HG02798 (cell line): Measurements from ENCODE around the gene CYB5R4.
A peak's percentile ranks its signal among the peaks of the same experiment; 100 is the strongest.
"Not testable (repeated sequence)": the region's sequence is repeated elsewhere in the genome, so short reads cannot be mapped to it uniquely, and the experiment has no call there.

Experiments
- ATAC-seq: cut with Tn5 transposase; IDR thresholded peaks from one replicate; pipeline ENCODE4 v1.9.1; 2021; ENCODE audit warnings: mild to moderate bottlenecking; ENCODE audit not compliant: unreplicated experiment, poor library complexity

The CYB5R4 gene

GRCh38 chr6:83862776-83863471 is 3.4 kb downstream of the CYB5R4 start:
- ATAC-seq = no peak

- ATAC-seq = no peak
These were observed 7.6 kb downstream of the CYB5R4 start for GRCh38 chr6:83867043-83867442.

DNA sequence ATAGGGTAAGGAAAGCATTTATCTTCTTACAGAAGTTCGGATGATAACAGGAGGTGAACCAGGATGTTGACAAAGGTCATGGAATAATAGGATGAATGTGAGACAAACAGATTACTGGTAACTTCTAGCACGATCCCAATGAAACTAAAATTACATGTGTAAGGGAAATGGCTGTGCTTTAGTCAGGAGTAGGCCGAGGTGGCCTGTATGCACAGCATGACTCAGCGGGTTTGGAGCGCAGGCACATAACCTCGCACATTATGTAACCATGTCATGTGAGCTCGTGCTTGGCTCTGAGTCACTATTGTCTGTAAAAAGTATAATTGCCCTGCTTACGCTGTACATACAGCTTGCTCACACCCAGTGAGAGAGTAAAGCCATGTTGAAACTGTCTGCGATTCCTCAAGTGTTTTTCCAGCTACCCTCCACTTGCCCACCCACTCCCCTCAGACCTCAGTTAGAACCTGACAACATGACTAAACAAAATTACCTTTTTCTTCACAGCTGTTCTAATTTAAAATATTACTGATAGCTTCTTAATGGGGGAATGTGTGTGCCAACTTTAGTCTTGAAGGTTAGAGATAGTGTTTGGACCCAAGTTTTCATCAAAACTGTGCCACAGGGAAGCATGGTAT is 8.2 kb downstream of the CYB5R4 start:
- ATAC-seq = no peak

GRCh38 chr6:83868639-83869038 is 9.2 kb downstream of the CYB5R4 start:
- no peak for ATAC-seq

GRCh38 chr6:83870649-83871048 is 11.2 kb downstream of the CYB5R4 start:
- ATAC-seq = no peak

GRCh38 chr6:83872386-83873118 is 13.1 kb downstream of the CYB5R4 start:
- ATAC-seq = no peak

GRCh38 chr6:83873869-83874268 is 14.4 kb downstream of the CYB5R4 start:
- ATAC-seq = no peak

- ATAC-seq = no peak
These were observed 16.4 kb downstream of the CYB5R4 start for GRCh38 chr6:83875843-83876242.

DNA sequence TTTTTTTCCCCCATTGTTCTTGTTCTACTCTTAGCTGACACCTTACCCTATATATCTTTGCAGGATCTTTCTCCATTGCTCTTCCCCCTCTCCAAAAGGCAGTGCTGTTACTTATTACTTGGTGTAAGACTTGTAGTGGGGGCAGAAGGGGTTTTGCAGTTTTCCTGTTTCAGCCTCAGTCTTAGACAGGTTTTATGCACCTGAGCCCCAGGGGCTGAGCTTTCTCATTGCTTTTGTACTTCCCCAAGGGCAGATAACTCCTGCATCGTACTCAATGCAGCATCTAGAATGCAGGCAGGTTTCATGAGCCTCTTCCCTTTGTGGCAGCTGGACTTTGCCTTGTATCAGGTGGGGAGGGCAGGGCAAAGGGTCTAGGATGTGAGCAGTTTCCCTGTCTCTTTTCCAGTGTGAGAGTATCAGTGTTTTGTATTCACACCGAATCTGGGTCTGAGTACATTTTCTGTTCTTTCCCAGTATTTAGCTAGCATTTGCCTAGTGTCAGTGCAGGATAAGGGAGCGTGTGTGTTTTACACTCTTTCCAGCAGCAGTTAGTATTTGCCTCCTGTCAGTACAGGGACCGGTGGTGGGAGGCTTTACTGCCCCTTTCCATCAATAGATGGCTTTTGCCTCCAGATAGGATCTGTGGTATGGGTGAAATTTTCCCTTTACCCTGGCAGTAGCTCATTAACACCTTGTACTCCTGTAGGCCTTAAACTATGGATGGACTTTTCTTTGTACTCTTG is 19.6 kb downstream of the CYB5R4 start:
- ATAC-seq = no peak

DNA sequence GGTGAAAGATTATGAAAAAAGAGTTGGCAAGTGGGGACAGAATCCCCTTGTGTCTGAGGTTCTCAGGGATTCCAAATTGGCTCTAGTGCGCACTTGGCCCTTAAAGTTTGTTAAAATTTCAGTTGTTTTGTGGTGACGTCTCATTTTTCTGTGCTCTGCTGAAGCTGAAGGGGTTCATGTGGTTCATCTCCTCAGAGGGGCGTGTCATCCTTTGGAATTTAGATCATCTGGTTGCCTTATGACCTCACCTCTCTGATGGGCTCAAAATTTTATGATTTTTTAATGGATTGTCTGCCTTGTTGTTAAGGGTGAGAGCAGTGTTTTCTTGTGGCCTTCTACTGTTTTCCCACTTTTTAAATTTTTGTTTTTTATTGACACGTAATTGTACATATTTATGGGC is 20.3 kb downstream of the CYB5R4 start:
- no peak for ATAC-seq

- no peak for ATAC-seq
These were observed 23.8 kb downstream of the CYB5R4 start for GRCh38 chr6:83883240-83883639.

GRCh38 chr6:83884523-83884922 is 25.0 kb downstream of the CYB5R4 start:
- ATAC-seq = peak; percentile 85

DNA sequence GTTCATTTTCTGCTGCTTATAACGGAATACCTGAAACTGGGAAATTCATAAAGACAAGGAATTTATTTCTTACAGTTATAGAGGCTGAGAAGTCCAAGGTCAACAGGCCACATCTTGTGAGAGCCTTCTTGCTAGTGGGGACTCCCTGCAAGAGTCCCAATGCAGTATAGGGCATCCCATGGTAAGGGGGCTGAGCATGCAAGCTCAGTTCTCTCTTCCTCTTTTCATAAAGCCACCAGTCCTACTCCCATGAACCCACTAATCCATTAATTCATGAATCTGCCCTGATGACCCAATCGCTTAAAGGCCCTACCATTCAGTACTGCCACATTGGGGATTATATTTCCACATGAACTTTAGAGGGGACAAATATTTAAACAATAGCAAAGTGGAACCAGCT is 26.5 kb downstream of the CYB5R4 start:
- ATAC-seq = no peak

DNA sequence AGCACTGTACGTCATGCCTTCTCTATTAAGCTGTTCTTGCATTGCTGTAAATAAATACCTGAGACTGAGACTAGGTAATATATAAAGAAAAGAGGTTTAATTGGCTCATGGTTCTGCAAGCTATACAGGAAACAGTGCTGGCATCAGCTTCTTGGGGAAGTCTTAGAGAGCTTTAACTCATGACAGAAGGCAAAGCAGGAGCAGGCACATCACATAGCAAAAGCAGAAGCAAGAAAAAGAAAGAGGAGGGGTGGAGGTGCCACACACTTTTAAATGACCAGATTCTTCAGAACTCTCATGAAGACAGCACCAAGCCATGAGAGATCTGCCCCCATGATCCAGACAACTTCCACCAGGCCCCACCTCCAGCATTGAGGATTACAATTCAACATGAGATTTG is 30.1 kb downstream of the CYB5R4 start:
- ATAC-seq = no peak

- no peak for ATAC-seq
These were observed 31.0 kb downstream of the CYB5R4 start for GRCh38 chr6:83890520-83890919.

GRCh38 chr6:83891586-83891985 is 32.1 kb downstream of the CYB5R4 start:
- no peak for ATAC-seq

- no peak for ATAC-seq
These were observed 33.5 kb downstream of the CYB5R4 start for GRCh38 chr6:83893024-83893423.

- ATAC-seq = not testable (repeated sequence)
These were observed 37.6 kb downstream of the CYB5R4 start for GRCh38 chr6:83897094-83897493.

DNA sequence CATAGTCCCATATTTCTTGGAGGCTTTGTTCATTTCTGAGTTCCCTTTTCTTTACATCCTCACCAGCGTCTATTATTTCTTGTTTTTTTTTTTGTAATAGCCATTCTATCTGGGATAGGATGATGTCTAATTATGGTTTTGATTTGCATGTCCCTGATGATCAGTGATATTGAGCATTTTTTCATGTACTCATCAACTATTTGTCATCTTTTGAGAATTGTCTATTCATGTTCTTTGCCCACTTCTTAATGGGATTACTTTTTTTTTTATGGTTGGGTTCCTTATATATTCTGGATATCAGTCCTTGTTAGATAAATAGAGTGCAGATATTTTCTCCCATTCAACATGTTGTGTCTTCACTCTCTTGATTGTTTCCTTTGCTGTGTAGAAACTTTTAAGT is 42.1 kb downstream of the CYB5R4 start:
- ATAC-seq = no peak

- ATAC-seq = no peak
These were observed 44.9 kb downstream of the CYB5R4 start for GRCh38 chr6:83904395-83904794.

GRCh38 chr6:83905648-83906047 is 46.2 kb downstream of the CYB5R4 start:
- ATAC-seq = no peak
